ENCODE measurements around the gene LYZL6.
"Not testable (repeated sequence)": the region's sequence is repeated elsewhere in the genome, so short reads cannot be mapped to it uniquely, and the experiment has no call there.

LYZL6 gene

DNA sequence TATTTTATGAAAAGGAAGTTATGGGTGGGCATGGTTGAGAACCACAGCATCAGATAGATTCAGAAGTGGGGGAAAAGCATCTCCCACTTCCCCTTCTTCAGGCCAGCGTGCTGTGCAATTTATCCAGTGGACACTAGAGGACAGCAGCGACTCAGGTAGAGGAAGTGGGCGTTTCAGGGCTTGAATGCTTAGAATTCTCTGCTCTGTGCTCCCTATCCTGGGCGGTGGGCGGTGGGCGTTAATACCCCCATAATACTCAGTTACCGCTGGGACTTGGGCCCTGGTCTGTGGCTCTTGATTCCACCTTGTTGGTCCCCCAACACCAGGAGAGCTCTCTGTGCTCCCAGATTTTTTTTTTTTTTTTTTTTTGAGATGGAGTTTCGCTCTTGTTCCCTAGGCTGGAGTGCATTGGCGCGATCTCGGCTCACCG lies 3.7 kb upstream of the LYZL6 start:
- DNase-seq (ENCODE audit: low spot score) = peak; percentile 28

DNA sequence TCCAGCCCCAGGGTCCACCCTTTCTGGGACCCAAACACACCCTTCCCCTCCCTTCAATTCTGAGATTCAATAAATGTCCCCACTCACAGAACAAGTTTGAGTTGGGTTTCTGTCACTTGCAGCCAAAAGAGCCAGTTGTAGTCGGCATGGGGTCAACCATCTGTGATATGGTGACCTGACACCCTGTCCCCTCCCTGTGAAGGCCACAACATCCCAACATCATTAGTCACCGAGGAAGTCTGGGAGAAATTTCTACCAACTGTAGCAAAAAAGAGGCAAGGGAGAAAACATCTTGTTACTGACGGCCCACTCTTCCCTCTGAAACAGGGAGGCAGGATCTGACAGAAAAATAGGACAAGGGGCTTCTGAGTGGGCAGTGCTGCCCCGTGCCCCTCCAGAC lies 638 bp upstream of the LYZL6 start:
- no peak for DNase-seq (ENCODE audit: low spot score)

DNA sequence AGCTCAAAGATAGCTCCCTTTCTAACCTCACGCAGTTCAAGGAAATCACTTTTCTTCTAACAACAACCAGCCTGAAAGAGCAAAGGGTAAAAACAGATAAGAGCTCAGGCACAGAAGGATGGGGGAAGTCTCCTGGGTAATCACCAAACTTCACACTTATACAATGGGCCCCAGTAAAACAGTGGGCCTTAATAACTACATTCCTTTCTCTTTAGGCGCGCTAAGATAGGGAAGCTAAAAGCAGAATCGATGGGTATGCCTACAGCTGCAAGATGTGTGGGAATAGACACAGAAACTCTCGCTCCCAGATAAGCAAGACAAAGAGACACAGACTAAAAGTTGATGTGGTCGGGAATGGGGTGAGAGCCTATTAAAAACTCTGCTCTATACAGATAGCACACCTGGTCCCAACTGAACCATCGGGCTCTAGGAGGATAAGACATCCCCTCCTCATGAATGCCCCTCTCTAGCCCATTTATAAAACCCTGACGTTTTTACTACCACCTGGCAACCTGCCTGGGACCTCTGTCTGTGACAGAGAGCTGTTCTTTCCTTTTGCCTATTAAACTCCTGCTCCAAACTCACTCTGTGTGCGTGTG lies 826 bp downstream of the LYZL6 start:
- DNase-seq (ENCODE audit: low spot score) = no peak

- not testable (repeated sequence) for DNase-seq (ENCODE audit: low spot score)
These were observed 5.0 kb downstream of the LYZL6 start for GRCh38 chr17:35938492-35938891.

DNA sequence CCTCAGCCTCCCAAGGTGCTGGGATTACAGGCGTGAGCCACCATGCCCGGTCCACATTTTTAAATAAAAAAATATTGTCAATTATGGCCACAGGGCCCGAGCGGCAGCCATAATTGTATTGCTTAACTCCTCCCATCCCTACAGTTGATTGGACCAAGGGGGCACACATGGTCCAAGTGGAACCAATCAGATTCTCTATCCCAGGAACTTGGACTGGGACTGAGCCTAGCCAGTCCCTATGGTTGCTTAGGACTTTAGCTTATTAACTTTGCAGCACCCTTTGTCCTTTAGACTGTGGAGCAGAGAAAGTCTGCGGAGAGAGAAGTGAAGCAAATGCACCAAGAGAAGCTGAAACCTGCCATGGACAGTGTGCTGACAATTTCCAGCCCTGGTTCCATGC lies 7.5 kb downstream of the LYZL6 start:
- DNase-seq (ENCODE audit: low spot score) = no peak

GRCh38 chr17:35934760-35935159 lies 8.8 kb downstream of the LYZL6 start:
- DNase-seq (ENCODE audit: low spot score) = no peak

- DNase-seq (ENCODE audit: low spot score) = no peak
These were observed 10.9 kb downstream of the LYZL6 start for GRCh38 chr17:35932586-35932985.

GRCh38 chr17:35931794-35932425 lies 11.6 kb downstream of the LYZL6 start:
- no peak for DNase-seq (ENCODE audit: low spot score)

DNA sequence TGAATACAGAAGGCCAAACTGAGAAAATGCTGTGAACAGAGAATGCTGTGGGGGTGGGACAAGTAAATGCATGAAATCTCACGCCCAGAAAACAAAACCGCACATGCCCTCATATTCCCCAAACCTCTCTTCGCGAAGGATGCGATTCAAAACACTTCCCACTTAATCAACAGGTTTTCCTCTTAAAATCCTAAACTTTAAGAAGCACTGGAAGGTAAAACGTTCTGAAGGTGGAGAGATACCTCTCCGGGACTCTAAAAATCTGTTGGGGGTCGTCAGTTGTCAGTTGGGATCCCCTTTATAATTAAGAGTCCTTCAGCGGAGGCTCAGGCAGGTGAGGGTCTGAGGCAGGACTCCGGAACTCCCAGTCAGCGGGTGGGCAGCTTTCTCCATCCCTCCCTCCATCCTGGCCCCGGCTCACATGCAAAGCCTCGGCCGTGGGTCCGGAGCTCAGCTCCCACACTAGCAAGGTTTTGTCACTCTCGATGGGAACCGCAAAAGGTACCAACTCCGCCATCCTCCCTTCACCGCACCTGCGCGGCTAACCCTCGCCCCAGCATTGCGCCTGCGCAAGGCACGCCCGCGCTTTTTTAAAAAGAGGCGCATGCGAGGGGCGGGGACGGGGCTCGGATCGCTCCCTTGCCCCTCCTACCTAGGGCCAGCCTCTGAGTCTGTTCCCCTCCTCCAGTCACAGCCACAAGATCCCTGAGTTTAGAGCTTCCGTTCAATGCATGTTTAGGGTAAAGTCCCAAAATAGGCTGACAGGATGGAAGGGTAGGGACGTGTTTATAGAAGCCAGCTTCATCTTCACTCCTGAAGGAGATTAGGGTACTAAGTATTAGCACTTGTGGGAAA lies 13.1 kb downstream of the LYZL6 start, which contains the start of gene RDM1:
Gene RDM1, minus strand, starts transcription at position 563 of the 855 bp plus-strand sequence. Its CDS starts 46 bp downstream, at position 517.
- peak; percentile 10 for DNase-seq (ENCODE audit: low spot score)

DNA sequence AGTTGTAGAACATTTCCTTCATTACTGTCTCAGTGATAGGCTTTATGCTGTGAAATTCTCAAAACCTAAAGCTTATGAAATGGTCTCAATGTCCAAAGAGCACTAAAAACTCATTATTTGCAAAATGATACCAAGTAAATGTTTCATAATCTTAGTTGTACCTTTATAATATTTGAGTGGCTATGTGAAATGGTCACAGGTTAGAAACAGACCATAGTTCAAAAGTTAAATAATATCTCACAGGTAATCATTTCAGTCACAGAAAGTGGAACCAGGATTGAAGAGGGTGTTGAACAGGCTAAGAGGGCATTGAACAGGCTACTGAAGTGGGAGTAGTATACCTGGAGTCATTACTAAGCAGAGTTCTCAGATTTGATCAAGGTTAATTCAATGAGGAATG lies 15.8 kb downstream of the LYZL6 start:
- no peak for DNase-seq (ENCODE audit: low spot score)

GRCh38 chr17:35923609-35924114 lies 19.9 kb downstream of the LYZL6 start:
- no peak for DNase-seq (ENCODE audit: low spot score)

DNA sequence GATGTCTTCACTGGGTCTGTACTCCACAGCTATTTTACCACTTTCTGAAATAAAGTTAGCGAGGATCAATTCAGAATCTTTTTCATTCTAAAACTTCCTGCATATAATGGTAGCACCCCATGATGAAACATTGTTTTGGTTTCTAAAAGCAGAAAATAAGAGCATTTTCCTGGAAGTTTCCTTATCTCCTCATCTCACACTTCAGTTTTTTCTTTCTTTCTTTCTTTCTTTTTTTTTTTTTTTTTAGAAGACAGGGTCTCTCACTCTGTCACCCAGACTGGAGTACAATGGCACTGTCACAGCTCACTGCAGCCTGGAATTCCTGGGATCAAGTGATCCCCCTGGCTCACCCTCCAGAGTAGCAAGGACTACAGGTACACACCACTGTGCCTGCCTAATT lies 23.3 kb downstream of the LYZL6 start:
- no peak for DNase-seq (ENCODE audit: low spot score)

GRCh38 chr17:35918665-35919064 lies 24.8 kb downstream of the LYZL6 start:
- peak; percentile 68 for DNase-seq (ENCODE audit: low spot score)

- no peak for DNase-seq (ENCODE audit: low spot score)
These were observed 25.8 kb downstream of the LYZL6 start for GRCh38 chr17:35917519-35918213.

DNA sequence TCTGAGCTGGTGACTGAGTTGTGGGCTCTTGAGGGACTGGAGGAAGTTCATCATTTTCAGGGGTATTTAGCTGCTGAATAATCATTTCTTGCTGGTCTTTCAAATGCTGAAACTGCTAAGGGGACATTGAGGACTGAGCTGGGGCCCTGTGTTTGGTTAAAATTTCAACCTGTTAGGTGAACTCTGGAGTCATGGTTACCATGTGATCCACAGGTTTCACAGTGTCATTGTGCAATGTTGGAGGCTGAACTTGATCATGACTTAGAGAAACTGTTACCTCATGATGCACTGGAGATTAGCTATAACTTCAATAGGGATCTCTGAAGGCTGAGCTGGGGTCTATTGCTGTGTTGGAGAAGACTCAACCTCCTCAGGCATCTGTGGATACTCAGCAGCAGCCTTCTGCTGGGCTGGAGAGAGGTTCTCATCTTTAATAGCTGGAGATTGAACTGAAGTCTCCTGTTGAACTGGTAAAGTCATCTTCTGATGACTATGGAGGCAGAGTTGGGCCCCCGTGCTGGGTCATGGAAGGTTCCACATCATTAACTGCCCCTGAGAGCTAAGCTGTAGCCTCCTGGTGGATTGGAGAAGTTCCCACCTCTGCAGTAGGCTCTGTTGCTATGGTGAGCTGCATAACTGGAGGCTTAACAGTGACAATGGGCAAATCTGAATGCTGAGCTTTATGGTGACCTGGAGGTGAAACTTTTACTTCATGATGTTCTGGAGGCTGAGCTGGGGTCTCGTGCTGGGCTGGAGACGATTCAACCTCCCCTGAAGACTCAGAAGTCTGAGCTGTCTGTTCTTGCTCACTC lies 28.2 kb downstream of the LYZL6 start:
- no peak for DNase-seq (ENCODE audit: low spot score)

GRCh38 chr17:35914354-35914753 lies 29.2 kb downstream of the LYZL6 start:
- no peak for DNase-seq (ENCODE audit: low spot score)

DNA sequence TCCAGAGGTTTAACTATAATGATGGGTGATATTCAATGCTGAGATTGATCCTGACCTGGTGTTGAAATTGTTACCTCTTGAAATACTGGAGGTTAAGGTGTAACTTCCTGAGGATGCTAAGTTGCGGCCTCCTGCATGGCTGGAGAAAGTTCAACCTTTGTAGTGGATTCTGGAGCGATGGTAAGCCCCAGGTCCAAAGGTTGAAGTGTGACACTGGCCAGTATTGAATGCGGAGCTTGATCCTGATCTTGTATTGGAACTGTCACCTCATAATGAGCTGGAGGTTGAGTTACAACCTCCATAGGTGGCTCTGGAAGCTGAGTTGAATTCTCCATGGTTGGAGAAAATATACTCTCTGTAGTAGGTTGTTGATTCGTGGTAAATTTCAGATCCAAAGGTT lies 29.9 kb downstream of the LYZL6 start:
- no peak for DNase-seq (ENCODE audit: low spot score)

- DNase-seq (ENCODE audit: low spot score) = no peak
These were observed 30.6 kb downstream of the LYZL6 start for GRCh38 chr17:35912942-35913341.

- DNase-seq (ENCODE audit: low spot score) = no peak
These were observed 31.1 kb downstream of the LYZL6 start for GRCh38 chr17:35912339-35912912.

DNA sequence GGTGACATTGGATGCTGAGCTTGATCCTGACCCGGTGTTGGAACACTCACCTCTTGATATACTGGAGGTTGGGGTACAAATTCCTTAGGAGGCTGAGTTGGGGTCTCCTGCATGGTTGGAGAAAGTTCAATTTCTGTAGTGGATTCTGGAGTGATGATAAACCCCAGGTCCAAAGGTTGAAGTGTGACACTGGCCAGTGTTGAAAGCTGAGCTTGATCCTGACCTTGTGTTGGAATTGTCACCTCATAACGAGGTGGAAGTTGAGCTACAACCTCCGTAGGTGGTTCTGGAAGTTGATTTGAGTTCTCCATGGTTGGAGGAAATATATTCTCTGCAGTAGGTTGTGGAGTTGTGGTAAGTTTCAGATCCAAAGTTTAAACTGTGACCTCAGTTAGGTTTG lies 34.1 kb downstream of the LYZL6 start:
- no peak for DNase-seq (ENCODE audit: low spot score)

DNA sequence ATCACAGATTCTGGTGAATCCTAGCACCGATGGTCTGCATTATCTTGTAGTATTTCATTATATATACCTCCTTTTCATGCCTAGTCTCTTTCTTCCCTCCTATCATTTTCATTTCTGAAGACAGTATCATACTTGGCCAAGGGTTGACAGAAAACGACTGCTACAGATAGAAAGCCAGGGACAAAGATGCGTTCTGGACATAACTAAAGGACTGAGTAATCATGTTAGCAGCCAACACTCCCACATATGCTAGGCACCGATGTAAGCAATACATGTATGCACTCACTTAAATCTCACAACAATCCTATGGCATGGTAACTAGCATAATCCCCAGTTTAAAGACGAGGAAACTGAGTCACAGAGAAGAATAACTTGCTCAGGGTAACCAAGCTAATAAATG lies 35.8 kb downstream of the LYZL6 start:
- no peak for DNase-seq (ENCODE audit: low spot score)
